ENCODE results near the gene IL23R.

Gene IL23R

GRCh38 chr1:67298762-67299161 is 132.5 kb downstream of the IL23R start:
- TF ChIP-seq CTCF (IDR thresholded peaks at IDR 0.05; ENCODE audit: low read depth, low read length, missing control alignments): no peak
- H3K4me3 ChIP-seq (replicated peaks; ENCODE audit: low read depth, low read length): no peak overlapping the region
- DNase-seq (ENCODE audit: extremely low read depth, low read depth): no peak

DNA sequence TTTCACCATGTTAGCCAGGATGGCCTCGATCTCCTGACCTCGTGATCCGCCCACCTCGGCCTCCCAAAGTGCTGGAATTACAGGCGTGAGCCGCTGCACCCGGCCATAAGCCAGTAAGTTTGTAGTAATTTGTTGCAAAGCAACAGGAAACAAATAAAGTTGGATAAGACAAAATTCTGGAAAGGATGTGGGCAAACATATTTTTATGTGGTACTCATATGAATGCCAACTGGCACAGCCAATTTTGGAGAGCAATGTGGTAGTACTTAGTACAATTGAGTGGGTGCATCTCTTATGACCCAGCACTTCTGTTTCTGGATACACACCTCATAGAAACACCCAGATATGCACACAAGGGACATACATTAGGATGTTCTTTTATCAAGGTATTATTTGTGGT is 133.0 kb downstream of the IL23R start:
- no peak for TF ChIP-seq CTCF (IDR thresholded peaks at IDR 0.05; ENCODE audit: low read depth, low read length, missing control alignments)
- DNase-seq (ENCODE audit: extremely low read depth, low read depth): no peak
- no peak overlapping the region for H3K4me3 ChIP-seq (replicated peaks; ENCODE audit: low read depth, low read length)

DNA sequence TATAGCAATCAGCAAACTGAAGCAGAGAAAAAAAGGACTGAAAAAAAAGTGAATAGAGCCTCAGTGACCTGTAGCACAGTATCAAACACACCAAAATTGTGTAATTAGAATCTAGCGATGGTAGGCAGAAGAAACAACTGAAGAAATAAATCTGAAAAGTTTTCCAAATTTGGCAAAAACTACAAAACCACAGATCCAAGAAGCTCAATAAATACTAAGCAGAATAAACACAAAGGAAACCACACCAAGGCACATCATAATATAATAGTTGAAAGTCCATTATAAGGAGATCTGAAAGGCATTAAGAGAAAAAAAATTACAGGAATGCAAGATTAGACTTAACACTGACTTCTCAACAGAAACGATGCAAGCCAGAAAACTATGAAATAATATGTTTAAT is 134.3 kb downstream of the IL23R start:
- no peak for DNase-seq (ENCODE audit: extremely low read depth, low read depth)
- no peak overlapping the region for H3K4me3 ChIP-seq (replicated peaks; ENCODE audit: low read depth, low read length)
- TF ChIP-seq CTCF (IDR thresholded peaks at IDR 0.05; ENCODE audit: low read depth, low read length, missing control alignments): no peak

- no peak for TF ChIP-seq CTCF (IDR thresholded peaks at IDR 0.05; ENCODE audit: low read depth, low read length, missing control alignments)
- no peak overlapping the region for H3K4me3 ChIP-seq (replicated peaks; ENCODE audit: low read depth, low read length)
- DNase-seq (ENCODE audit: extremely low read depth, low read depth): no peak
Measured at GRCh38 chr1:67304023-67304422, 137.8 kb downstream of the IL23R start.

- no peak for TF ChIP-seq CTCF (IDR thresholded peaks at IDR 0.05; ENCODE audit: low read depth, low read length, missing control alignments)
- no peak overlapping the region for H3K4me3 ChIP-seq (replicated peaks; ENCODE audit: low read depth, low read length)
- DNase-seq (ENCODE audit: extremely low read depth, low read depth): no peak
Measured at GRCh38 chr1:67306547-67306946, 140.3 kb downstream of the IL23R start.

- DNase-seq (ENCODE audit: extremely low read depth, low read depth): no peak
- no peak within 1 kb of the TSS for H3K4me3 ChIP-seq (replicated peaks; ENCODE audit: low read depth, low read length)
- TF ChIP-seq CTCF (IDR thresholded peaks at IDR 0.05; ENCODE audit: low read depth, low read length, missing control alignments): no peak
Measured at GRCh38 chr1:67307251-67308060, 141.2 kb downstream of the IL23R start, which contains the start of gene IL12RB2. Gene IL12RB2 (plus strand): TSS chr1:67307873. CDS start chr1:67320369, 12,496 bp downstream.

Measured in HFF-Myc (cell line).